SKM-1 treated with dmso at 0.1 percent for 144 hours (cell line): ENCODE data around the gene NDUFA11.
"Not testable (repeated sequence)": the region's sequence is repeated elsewhere in the genome, so short reads cannot be mapped to it uniquely, and the experiment has no call there.

ENCODE experiments used
- DNase-seq: peaks from one replicate; lab custom pipeline; 2025; ENCODE audit not compliant: unreplicated experiment; lab: John Stamatoyannopoulos, UW

NDUFA11 gene

GRCh38 chr19:5863030-5863665 lies 40.4 kb downstream of the NDUFA11 start:
- no peak for DNase-seq

GRCh38 chr19:5857203-5858081 lies 46.1 kb downstream of the NDUFA11 start:
- no peak for DNase-seq

- DNase-seq, result not testable (repeated sequence)
Measured at GRCh38 chr19:5855151-5855550, 48.4 kb downstream of the NDUFA11 start.

- not testable (repeated sequence) for DNase-seq
Measured at GRCh38 chr19:5854121-5854520, 49.5 kb downstream of the NDUFA11 start.

- no peak for DNase-seq
Measured at GRCh38 chr19:5851302-5851701, 52.3 kb downstream of the NDUFA11 start, which contains the start of gene FUT3. TSS of gene FUT3 (minus strand) at chr19:5851449.

GRCh38 chr19:5850743-5851293 lies 52.8 kb downstream of the NDUFA11 start:
- DNase-seq, result no peak

GRCh38 chr19:5850189-5850588 lies 53.4 kb downstream of the NDUFA11 start:
- DNase-seq, result no peak

GRCh38 chr19:5848621-5849020 lies 55.0 kb downstream of the NDUFA11 start:
- DNase-seq, result not testable (repeated sequence)

GRCh38 chr19:5847846-5848245 lies 55.7 kb downstream of the NDUFA11 start:
- DNase-seq, result not testable (repeated sequence)
